GM06990 (cell line): ENCODE results near the gene P3H4.
"Not testable (repeated sequence)": the region's sequence is repeated elsewhere in the genome, so short reads cannot be mapped to it uniquely, and the experiment has no call there.

Experiments
- DNase-seq: peaks from one replicate; pipeline ENCODE4 v3.0.0-alpha.2; 2011; ENCODE audit not compliant: insufficient read length; ENCODE audit errors: extremely low read depth
- H3K27me3 ChIP-seq: replicated peaks from 2 replicates; pipeline ENCODE4 v1.6.0; 2011; ENCODE audit warnings: low read length; ENCODE audit not compliant: control insufficient read depth, insufficient read depth
- H3K36me3 ChIP-seq: 2 replicates; pipeline ENCODE4 v1.5.1; 2011; ENCODE audit warnings: low read length; ENCODE audit not compliant: control insufficient read depth, insufficient read depth
- H3K4me3 ChIP-seq: replicated peaks from 2 replicates; pipeline ENCODE4 v1.5.1; 2011; ENCODE audit warnings: low read depth, mild to moderate bottlenecking, control low read depth, low read length
- TF ChIP-seq, protein P1 (sequence below): IDR thresholded peaks from 2 replicates; pipeline ENCODE4 v1.5.1; 2011; ENCODE audit warnings: low read length, control low read depth, mild to moderate bottlenecking, inconsistent platforms; ENCODE audit not compliant: insufficient read depth, poor library complexity, severe bottlenecking

Gene P3H4

DNA sequence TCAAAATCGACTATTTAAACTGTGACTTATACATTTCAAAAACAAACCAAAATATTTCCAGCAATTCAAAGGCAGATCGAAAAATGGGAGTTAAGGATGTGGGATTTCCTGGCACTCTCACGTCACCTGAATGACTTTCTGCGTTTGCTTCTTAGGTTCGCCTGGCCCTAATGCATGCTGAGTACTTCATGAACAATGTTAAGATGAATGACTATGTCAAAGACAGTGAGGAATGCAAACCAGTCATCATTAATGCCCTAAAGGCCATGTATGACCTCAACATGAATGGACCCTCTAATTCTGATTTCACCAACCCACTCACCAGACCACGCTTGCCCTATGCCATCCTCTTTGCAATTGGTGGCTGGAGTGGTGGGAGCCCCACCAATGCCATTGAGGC is 33.2 kb upstream of the P3H4 start:
- no peaks in the 10 kb centered on the region for H3K27me3 ChIP-seq
- TF ChIP-seq, protein P1, sequence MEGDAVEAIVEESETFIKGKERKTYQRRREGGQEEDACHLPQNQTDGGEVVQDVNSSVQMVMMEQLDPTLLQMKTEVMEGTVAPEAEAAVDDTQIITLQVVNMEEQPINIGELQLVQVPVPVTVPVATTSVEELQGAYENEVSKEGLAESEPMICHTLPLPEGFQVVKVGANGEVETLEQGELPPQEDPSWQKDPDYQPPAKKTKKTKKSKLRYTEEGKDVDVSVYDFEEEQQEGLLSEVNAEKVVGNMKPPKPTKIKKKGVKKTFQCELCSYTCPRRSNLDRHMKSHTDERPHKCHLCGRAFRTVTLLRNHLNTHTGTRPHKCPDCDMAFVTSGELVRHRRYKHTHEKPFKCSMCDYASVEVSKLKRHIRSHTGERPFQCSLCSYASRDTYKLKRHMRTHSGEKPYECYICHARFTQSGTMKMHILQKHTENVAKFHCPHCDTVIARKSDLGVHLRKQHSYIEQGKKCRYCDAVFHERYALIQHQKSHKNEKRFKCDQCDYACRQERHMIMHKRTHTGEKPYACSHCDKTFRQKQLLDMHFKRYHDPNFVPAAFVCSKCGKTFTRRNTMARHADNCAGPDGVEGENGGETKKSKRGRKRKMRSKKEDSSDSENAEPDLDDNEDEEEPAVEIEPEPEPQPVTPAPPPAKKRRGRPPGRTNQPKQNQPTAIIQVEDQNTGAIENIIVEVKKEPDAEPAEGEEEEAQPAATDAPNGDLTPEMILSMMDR: no peak
- H3K4me3 ChIP-seq: no peak overlapping the region
- DNase-seq: no peak
- no peaks in the 10 kb centered on the region for H3K36me3 ChIP-seq

DNA sequence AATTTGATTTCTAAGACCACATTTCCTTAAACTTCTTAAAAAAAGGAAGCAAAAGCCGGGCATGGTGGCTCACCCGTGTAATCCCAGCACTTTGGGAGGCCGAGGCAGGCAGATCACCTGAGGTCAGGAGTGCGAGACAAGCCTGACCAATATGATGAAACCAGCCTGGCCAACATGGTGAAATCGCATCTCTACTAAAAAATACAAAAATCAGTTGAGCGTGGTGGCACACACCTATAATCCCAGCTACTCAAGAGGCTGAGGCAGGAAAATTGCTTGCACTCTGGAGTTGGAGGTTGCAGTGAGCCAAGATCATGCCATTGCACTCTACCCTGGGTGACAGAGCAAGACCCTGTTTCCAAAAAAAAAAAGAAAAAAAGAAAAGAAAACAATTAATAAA is 29.0 kb upstream of the P3H4 start:
- H3K36me3 ChIP-seq, DNase-seq, H3K4me3 ChIP-seq, H3K27me3 ChIP-seq: not testable (repeated sequence)

DNA sequence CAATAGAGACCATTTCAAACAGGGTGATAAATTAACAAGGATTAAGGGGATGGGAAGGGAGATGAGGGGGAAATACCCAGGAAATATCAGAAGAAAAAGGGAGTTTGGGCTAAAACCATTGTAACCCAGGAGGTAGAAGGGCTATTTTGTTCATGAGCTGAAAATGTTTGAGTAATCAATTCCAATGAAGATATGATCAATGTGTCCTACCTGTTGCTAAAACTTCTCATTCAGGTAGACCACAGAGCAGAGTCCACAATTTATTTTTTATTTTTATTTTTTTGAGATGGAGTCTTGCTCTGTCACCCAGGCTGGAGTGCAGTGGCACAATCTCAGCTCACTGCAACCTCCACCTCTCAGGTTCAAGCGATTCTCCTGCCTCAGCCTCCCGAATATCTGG is 27.7 kb upstream of the P3H4 start:
- not testable (repeated sequence) for H3K36me3 ChIP-seq, DNase-seq, H3K4me3 ChIP-seq, H3K27me3 ChIP-seq

DNA sequence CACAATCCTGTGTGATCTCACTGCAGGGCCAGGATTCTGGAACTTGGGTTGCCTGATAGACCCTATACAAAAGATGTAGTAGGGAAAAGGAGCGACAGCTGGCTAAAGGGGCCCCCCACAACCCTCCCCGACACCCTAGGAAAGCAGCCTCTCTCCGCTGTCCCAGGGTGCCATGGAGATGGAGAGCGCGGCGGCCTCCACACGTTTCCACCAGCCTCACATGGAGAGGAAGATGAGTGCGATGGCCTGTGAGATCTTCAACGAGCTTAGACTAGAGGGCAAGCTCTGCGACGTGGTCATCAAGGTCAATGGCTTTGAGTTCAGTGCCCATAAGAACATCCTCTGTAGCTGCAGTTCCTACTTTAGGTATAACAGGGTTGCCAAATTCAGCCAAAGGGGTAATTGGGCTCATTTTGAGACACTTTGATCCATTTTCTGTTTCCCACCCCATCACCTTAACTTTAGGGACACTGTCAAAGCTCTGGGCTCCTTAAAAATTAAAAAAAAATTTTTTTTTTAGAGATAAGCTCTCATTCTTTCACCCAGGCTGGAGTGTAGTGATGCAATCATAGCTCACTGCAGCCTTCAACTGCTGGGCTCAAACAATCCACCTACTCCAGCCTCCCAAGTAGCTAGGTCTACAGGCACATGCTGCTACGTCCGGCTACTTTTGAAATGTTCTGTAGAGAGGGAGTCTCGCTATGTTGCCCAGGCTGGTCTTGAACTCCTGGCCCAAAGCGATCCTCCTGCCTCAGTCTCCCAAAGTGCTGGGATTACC is 26.2 kb upstream of the P3H4 start, which contains the start of gene KLHL10:
TSS of gene KLHL10 (plus strand) at position 65 of the 778 bp plus-strand sequence. CDS start at position 173, 108 bp downstream.
- DNase-seq: no peak
- Histone ChIP-seq H3K27me3 (no peaks in the 10 kb centered on the region), H3K36me3 (no peaks in the 10 kb centered on the region), H3K4me3 (no peak within 1 kb of the TSS)
- TF ChIP-seq, protein P1: no peak

DNA sequence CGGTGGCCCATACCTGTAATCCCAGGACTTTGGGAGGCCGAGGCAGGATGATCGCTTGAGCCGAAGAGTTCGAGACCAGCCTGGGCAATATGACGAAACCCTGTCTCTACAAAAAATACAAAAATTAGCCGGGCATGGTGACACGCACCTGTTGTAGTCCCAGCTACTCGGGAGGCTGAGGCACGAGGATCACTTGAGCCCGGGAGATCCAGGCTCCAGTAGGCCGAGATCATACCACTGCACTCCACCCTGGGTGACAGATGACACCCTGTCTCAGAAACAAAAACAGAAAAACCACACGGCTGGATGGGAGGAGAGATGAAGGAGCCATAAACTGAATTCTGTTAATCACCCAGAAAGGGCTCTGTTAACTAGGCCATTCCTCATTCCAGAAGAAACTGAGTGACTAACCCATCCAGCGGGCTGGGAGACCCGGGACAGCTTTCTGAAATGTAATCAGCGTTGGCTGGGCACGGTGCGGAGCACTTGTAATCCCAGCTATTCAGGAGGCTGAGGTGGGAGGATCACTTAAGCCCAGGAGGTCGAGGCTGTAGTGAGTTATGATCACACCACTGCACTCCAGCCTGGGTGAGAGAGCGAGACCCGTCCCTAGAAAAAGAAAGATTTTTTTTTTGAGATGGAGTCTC is 24.9 kb upstream of the P3H4 start:
- no peak for DNase-seq
- TF ChIP-seq, protein P1: no peak
- no peaks in the 10 kb centered on the region for H3K27me3 ChIP-seq
- H3K4me3 ChIP-seq: peak overlapping the region; percentile 83
- H3K36me3 ChIP-seq: no peaks in the 10 kb centered on the region

DNA sequence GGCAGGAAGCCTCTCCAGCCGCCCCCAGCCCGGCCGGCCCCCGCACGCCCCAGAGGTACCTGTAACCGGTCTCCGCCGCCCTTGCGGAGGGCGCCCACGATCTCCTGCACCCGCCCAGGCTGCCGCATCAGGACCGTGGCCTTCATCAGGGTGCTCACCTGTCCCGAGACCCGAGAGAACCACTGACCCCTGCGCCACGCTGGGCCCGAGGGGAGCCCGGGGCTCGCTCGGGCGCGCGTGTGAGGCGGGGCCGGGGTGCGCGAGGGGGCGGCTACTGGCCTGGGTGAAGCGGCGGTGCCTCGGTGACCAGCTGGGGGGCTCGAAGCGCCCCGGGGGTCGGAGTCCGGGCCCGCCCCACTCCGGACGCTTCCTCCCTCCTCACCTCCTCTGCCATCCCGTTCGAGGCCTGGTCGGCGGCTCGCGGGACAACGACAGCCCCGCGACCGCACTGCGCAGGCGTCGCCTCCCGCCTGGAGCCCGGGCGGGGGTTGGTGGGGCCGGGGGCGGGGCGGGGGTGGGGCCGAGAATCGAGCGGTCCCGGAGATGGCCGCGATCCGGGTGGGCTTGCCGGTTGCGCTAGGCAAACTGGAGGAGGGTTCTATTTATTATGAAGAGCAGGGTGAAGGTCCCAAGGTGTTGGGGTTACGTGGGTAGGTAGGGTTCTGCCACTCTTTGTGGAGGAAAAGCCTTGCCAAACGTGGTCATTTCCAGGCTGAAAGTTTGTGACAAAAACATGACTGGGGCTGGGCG is 24.2 kb upstream of the P3H4 start, which contains the start of gene NT5C3B:
TSS of gene NT5C3B (minus strand) at position 433 of the 750 bp plus-strand sequence. CDS start at position 394, 39 bp downstream.
- TF ChIP-seq, protein P1: no peak
- peak; percentile 65 for DNase-seq
- Histone ChIP-seq H3K27me3 (no peaks in the 10 kb centered on the region), H3K4me3 (peak within 1 kb of the TSS; percentile 83), H3K36me3 (no peaks in the 10 kb centered on the region; the same call in 1 of the 2 replicates)
